HepG2 (cell line): Measurements from ENCODE around the gene KRT12. TPM values are rescaled to one million over a fixed set of nuclear protein-coding genes. Genes with fewer than 3 reads are reported as not detected.
A peak's percentile ranks its signal among the peaks of the same experiment; 100 is the strongest.

ENCODE experiments used
- AKAP8 ChIP-seq: sonication (generic); formaldehyde crosslinking; IDR thresholded peaks from 2 replicates; pipeline ENCODE4 v1.5.1; 2020; ENCODE audit warnings: mild to moderate bottlenecking, missing genetic modification reagents
- ESRRA ChIP-seq: sonication (generic); formaldehyde crosslinking; IDR thresholded peaks from 2 replicates; pipeline ENCODE4 v1.5.1; 2020; ENCODE audit warnings: mild to moderate bottlenecking, low read depth, missing genetic modification reagents
- HOXA7 ChIP-seq: sonication (generic); formaldehyde crosslinking; IDR thresholded peaks from 2 replicates; pipeline ENCODE4 v1.8.1; 2022; ENCODE audit warnings: mild to moderate bottlenecking, missing genetic modification reagents, moderate library complexity
- MED8 ChIP-seq: sonication (generic); formaldehyde crosslinking; IDR thresholded peaks from 2 replicates; pipeline ENCODE4 v1.8.1; 2023; ENCODE audit warnings: mild to moderate bottlenecking, missing genetic modification reagents; ENCODE audit not compliant: insufficient replicate concordance
- MIER3 ChIP-seq: IDR thresholded peaks from 2 replicates; pipeline ENCODE4 v1.6.1; 2016; ENCODE audit warnings: missing compliant biosample characterization, borderline replicate concordance
- PCBP2 ChIP-seq: fragments of 200-400 bp; formaldehyde crosslinking; optimal IDR thresholded peaks from 2 replicates; pipeline ENCODE3; 2018; ENCODE audit warnings: low read length, low read depth; ENCODE audit not compliant: poor library complexity, severe bottlenecking
- RXRA ChIP-seq: sonication (generic); formaldehyde crosslinking; IDR thresholded peaks from 2 replicates; pipeline ENCODE4 v1.5.1; 2020; ENCODE audit warnings: missing genetic modification reagents
- STAT5B ChIP-seq: sonication (generic); formaldehyde crosslinking; IDR thresholded peaks from 2 replicates; pipeline ENCODE4 v1.4.0; 2020; ENCODE audit warnings: missing genetic modification reagents
- TARDBP ChIP-seq: sonication (generic); formaldehyde crosslinking; IDR thresholded peaks from 2 replicates; pipeline ENCODE4 v1.8.0; 2022; ENCODE audit warnings: mild to moderate bottlenecking, missing genetic modification reagents
- U2AF1 ChIP-seq: fragments of 200-400 bp; formaldehyde crosslinking; optimal IDR thresholded peaks from 2 replicates; pipeline ENCODE3; 2017; ENCODE audit warnings: mild to moderate bottlenecking, low read depth, low read length
- ZFP36L1 ChIP-seq: sonication (generic); formaldehyde crosslinking; IDR thresholded peaks from 2 replicates; pipeline ENCODE4 v1.8.0; 2022; ENCODE audit warnings: mild to moderate bottlenecking, missing genetic modification reagents, moderate library complexity
- ZNF160 ChIP-seq: sonication (generic); formaldehyde crosslinking; IDR thresholded peaks from 2 replicates; pipeline ENCODE4 v1.8.0; 2022; ENCODE audit warnings: mild to moderate bottlenecking, inconsistent platforms, missing genetic modification reagents
- ZNF33B ChIP-seq: sonication (generic); formaldehyde crosslinking; IDR thresholded peaks from 2 replicates; pipeline ENCODE4 v1.5.1; 2020; ENCODE audit warnings: mild to moderate bottlenecking, missing genetic modification reagents
- ZNF343 ChIP-seq: sonication (generic); formaldehyde crosslinking; IDR thresholded peaks from 2 replicates; pipeline ENCODE4 v1.4.0; 2020; ENCODE audit warnings: mild to moderate bottlenecking, missing genetic modification reagents
- ZNF557 ChIP-seq: sonication (generic); formaldehyde crosslinking; IDR thresholded peaks from 2 replicates; pipeline ENCODE4 v1.4.0; 2020; ENCODE audit warnings: missing genetic modification reagents
- ZNF879 ChIP-seq: sonication (generic); formaldehyde crosslinking; IDR thresholded peaks from 2 replicates; pipeline ENCODE4 v1.8.1; 2023; ENCODE audit warnings: missing genetic modification reagents
- ZSCAN21 ChIP-seq: sonication (generic); formaldehyde crosslinking; IDR thresholded peaks from 2 replicates; pipeline ENCODE4 v1.8.0; 2022; ENCODE audit warnings: mild to moderate bottlenecking, missing genetic modification reagents, moderate library complexity, borderline replicate concordance
- polyA plus RNA-seq, 8 experiments: library from polyadenylated mRNA; depleted of rRNA in 3 of 8; stranded (reverse) in 7 of 8; unstranded in 1 of 8; fragments of >200 nt; fragmentation: Illumina TruSeq in 4 of 8; extraction: Trizol in 4 of 8; gene quantifications; 2 replicates each; pipeline versions ENCODE4 v1.2.1 to v1.2.3, GENCODE V29; 2011 to 2016; ENCODE audit warnings: low read depth in 4 of 8, missing spikeins in 1 of 8, mixed read lengths in 1 of 8; ENCODE audit not compliant: insufficient read depth in 1 of 8
- total RNA-seq, 5 experiments: library from RNA; depleted of rRNA; stranded (reverse); fragments of >200 nt; fragmentation: Illumina TruSeq; extraction: Trizol; gene quantifications; 2 replicates each; pipeline ENCODE4 v1.2.3, GENCODE V29; 2016; ENCODE audit warnings: low read depth in 1 of 5
- TF ChIP-seq, protein P1 (sequence below): sonication (generic); formaldehyde crosslinking; IDR thresholded peaks from 2 replicates; pipeline ENCODE4 v1.8.0; 2022; ENCODE audit warnings: mild to moderate bottlenecking, missing genetic modification reagents; ENCODE audit not compliant: insufficient replicate concordance
- TF ChIP-seq, protein P2 (sequence below): sonication (generic); formaldehyde crosslinking; IDR thresholded peaks from 2 replicates; pipeline ENCODE4 v1.4.0; 2020; ENCODE audit warnings: missing genetic modification reagents, mild to moderate bottlenecking, borderline replicate concordance
- TF ChIP-seq, protein P3 (sequence below): sonication (generic); formaldehyde crosslinking; conservative IDR thresholded peaks from 2 replicates; pipeline ENCODE4 v1.4.0; 2020; ENCODE audit warnings: mild to moderate bottlenecking, missing genetic modification reagents, moderate library complexity
- TF ChIP-seq, protein P4 (sequence below): sonication (generic); formaldehyde crosslinking; IDR thresholded peaks from 2 replicates; pipeline ENCODE4 v1.4.0; 2020; ENCODE audit warnings: low read depth, mild to moderate bottlenecking, missing genetic modification reagents
- TF ChIP-seq, protein P5 (sequence below): sonication (generic); formaldehyde crosslinking; IDR thresholded peaks from 2 replicates; pipeline ENCODE4 v1.9.0; 2021; ENCODE audit warnings: missing genetic modification reagents, borderline replicate concordance

KRT12 gene
- total and polyA plus RNA-seq, 2 of the 13 experiments (the other 11 are each of a cell fraction or from before 2014, with no cell fraction given), result 0.07 to 0.09 TPM

DNA sequence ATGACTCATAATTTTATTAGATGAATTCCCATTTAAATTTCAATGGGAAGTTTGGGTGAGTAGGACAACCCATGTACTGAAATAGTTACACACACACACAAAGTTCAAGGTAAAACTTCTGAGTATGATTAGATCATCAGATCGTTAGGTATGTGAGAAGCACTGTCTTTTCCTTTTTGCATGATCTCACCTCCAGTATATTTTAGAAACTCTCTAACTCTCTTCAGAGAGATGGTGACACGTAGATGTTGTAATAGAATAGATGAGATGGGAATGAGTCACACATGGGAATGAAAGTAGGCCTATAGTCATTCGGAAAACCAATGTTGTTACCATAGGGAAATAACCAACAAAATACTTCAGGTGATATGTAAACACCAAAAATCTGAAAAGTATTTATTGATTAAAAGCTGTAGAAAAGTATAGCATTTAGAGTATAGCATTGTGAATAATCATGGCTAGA, 48.2 kb upstream of the KRT12 start (continued):
- TF ChIP-seq, protein P1, sequence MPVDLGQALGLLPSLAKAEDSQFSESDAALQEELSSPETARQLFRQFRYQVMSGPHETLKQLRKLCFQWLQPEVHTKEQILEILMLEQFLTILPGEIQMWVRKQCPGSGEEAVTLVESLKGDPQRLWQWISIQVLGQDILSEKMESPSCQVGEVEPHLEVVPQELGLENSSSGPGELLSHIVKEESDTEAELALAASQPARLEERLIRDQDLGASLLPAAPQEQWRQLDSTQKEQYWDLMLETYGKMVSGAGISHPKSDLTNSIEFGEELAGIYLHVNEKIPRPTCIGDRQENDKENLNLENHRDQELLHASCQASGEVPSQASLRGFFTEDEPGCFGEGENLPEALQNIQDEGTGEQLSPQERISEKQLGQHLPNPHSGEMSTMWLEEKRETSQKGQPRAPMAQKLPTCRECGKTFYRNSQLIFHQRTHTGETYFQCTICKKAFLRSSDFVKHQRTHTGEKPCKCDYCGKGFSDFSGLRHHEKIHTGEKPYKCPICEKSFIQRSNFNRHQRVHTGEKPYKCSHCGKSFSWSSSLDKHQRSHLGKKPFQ (CRISPR knock-in tag), result no peak
- no peak for TF ChIP-seq ZSCAN21 (CRISPR knock-in tag)
- TF ChIP-seq, protein P2, sequence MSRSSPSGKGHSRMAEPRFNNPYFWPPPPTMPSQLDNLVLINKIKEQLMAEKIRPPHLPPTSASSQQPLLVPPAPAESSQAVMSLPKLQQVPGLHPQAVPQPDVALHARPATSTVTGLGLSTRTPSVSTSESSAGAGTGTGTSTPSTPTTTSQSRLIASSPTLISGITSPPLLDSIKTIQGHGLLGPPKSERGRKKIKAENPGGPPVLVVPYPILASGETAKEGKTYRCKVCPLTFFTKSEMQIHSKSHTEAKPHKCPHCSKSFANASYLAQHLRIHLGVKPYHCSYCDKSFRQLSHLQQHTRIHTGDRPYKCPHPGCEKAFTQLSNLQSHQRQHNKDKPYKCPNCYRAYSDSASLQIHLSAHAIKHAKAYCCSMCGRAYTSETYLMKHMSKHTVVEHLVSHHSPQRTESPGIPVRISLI (CRISPR knock-in tag), result no peak
- peak; percentile 71; the same call in 1 of the 2 replicates for TF ChIP-seq MIER3 (CRISPR knock-in tag)
- TF ChIP-seq, protein P3, sequence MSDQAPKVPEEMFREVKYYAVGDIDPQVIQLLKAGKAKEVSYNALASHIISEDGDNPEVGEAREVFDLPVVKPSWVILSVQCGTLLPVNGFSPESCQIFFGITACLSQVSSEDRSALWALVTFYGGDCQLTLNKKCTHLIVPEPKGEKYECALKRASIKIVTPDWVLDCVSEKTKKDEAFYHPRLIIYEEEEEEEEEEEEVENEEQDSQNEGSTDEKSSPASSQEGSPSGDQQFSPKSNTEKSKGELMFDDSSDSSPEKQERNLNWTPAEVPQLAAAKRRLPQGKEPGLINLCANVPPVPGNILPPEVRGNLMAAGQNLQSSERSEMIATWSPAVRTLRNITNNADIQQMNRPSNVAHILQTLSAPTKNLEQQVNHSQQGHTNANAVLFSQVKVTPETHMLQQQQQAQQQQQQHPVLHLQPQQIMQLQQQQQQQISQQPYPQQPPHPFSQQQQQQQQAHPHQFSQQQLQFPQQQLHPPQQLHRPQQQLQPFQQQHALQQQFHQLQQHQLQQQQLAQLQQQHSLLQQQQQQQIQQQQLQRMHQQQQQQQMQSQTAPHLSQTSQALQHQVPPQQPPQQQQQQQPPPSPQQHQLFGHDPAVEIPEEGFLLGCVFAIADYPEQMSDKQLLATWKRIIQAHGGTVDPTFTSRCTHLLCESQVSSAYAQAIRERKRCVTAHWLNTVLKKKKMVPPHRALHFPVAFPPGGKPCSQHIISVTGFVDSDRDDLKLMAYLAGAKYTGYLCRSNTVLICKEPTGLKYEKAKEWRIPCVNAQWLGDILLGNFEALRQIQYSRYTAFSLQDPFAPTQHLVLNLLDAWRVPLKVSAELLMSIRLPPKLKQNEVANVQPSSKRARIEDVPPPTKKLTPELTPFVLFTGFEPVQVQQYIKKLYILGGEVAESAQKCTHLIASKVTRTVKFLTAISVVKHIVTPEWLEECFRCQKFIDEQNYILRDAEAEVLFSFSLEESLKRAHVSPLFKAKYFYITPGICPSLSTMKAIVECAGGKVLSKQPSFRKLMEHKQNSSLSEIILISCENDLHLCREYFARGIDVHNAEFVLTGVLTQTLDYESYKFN, result peak; percentile 44
- TF ChIP-seq ZNF160 (CRISPR knock-in tag), result no peak
- TF ChIP-seq ZNF33B (CRISPR knock-in tag), result no peak
- no peak for TF ChIP-seq PCBP2
- TF ChIP-seq U2AF1, result no peak
- TF ChIP-seq, protein P4, sequence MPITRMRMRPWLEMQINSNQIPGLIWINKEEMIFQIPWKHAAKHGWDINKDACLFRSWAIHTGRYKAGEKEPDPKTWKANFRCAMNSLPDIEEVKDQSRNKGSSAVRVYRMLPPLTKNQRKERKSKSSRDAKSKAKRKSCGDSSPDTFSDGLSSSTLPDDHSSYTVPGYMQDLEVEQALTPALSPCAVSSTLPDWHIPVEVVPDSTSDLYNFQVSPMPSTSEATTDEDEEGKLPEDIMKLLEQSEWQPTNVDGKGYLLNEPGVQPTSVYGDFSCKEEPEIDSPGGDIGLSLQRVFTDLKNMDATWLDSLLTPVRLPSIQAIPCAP (CRISPR knock-in tag), result no peak
- TF ChIP-seq ZNF557 (CRISPR knock-in tag), result no peak
- TF ChIP-seq TARDBP (CRISPR knock-in tag), result no peak
- no peak for TF ChIP-seq ESRRA (CRISPR knock-in tag)
- TF ChIP-seq ZFP36L1, result no peak
- TF ChIP-seq STAT5B (CRISPR knock-in tag), result no peak
- TF ChIP-seq, protein P5, sequence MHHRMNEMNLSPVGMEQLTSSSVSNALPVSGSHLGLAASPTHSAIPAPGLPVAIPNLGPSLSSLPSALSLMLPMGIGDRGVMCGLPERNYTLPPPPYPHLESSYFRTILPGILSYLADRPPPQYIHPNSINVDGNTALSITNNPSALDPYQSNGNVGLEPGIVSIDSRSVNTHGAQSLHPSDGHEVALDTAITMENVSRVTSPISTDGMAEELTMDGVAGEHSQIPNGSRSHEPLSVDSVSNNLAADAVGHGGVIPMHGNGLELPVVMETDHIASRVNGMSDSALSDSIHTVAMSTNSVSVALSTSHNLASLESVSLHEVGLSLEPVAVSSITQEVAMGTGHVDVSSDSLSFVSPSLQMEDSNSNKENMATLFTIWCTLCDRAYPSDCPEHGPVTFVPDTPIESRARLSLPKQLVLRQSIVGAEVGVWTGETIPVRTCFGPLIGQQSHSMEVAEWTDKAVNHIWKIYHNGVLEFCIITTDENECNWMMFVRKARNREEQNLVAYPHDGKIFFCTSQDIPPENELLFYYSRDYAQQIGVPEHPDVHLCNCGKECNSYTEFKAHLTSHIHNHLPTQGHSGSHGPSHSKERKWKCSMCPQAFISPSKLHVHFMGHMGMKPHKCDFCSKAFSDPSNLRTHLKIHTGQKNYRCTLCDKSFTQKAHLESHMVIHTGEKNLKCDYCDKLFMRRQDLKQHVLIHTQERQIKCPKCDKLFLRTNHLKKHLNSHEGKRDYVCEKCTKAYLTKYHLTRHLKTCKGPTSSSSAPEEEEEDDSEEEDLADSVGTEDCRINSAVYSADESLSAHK, result no peak
- TF ChIP-seq RXRA (CRISPR knock-in tag), result no peak
- no peak for TF ChIP-seq AKAP8
- TF ChIP-seq MED8 (CRISPR knock-in tag), result no peak
- TF ChIP-seq HOXA7, result no peak
- TF ChIP-seq ZNF343 (CRISPR knock-in tag), result no peak
- TF ChIP-seq ZNF879 (CRISPR knock-in tag), result no peak
